GM12865 (cell line): ENCODE measurements around the gene STK32B.

Source experiments
- DNase-seq: peaks from one replicate; pipeline ENCODE4 v3.0.0; 2010; ENCODE audit warnings: low read depth
- H3K4me3 ChIP-seq: 2 replicates; pipeline ENCODE4 v1.5.1; 2011; ENCODE audit warnings: mild to moderate bottlenecking, low read depth, low read length, control low read depth
- CTCF ChIP-seq: IDR thresholded peaks from 2 replicates; pipeline ENCODE4 v1.5.1; 2011; ENCODE audit warnings: low read length, control low read depth, low read depth, inconsistent platforms; ENCODE audit not compliant: insufficient read depth; ENCODE audit errors: missing control alignments

The STK32B gene

GRCh38 chr4:5387457-5387856 lies 336.2 kb downstream of the STK32B start:
- TF ChIP-seq CTCF, result no peak
- no peak overlapping the region for H3K4me3 ChIP-seq
- DNase-seq, result no peak

GRCh38 chr4:5389756-5390310 lies 338.6 kb downstream of the STK32B start:
- no peak for TF ChIP-seq CTCF
- no peak for DNase-seq
- H3K4me3 ChIP-seq, result no peak overlapping the region

GRCh38 chr4:5391492-5391891 lies 340.2 kb downstream of the STK32B start:
- no peak for TF ChIP-seq CTCF
- no peak for DNase-seq
- H3K4me3 ChIP-seq, result no peak overlapping the region

GRCh38 chr4:5393911-5394513 lies 342.7 kb downstream of the STK32B start:
- no peak for DNase-seq
- TF ChIP-seq CTCF, result no peak
- H3K4me3 ChIP-seq, result no peak overlapping the region

GRCh38 chr4:5395781-5396180 lies 344.5 kb downstream of the STK32B start:
- H3K4me3 ChIP-seq, result no peak overlapping the region
- no peak for TF ChIP-seq CTCF
- DNase-seq, result no peak

- no peak for TF ChIP-seq CTCF
- no peak for DNase-seq
- no peak overlapping the region for H3K4me3 ChIP-seq
Observed at GRCh38 chr4:5398056-5398455, 346.8 kb downstream of the STK32B start.

- TF ChIP-seq CTCF, result no peak
- H3K4me3 ChIP-seq, result no peak overlapping the region
- DNase-seq, result no peak
Observed at GRCh38 chr4:5399124-5399523, 347.8 kb downstream of the STK32B start.
